NCI-H146 treated with DMSO at 0.1 percent for 48 hours (cell line): ENCODE data around the gene FOXN1.

Experiments
- DNase-seq: peaks from one replicate; lab custom pipeline; 2025; ENCODE audit not compliant: unreplicated experiment; lab: John Stamatoyannopoulos, UW

Gene FOXN1

GRCh38 chr17:28545141-28545503, 39.0 kb downstream of the FOXN1 start:
- DNase-seq: no peak

DNA sequence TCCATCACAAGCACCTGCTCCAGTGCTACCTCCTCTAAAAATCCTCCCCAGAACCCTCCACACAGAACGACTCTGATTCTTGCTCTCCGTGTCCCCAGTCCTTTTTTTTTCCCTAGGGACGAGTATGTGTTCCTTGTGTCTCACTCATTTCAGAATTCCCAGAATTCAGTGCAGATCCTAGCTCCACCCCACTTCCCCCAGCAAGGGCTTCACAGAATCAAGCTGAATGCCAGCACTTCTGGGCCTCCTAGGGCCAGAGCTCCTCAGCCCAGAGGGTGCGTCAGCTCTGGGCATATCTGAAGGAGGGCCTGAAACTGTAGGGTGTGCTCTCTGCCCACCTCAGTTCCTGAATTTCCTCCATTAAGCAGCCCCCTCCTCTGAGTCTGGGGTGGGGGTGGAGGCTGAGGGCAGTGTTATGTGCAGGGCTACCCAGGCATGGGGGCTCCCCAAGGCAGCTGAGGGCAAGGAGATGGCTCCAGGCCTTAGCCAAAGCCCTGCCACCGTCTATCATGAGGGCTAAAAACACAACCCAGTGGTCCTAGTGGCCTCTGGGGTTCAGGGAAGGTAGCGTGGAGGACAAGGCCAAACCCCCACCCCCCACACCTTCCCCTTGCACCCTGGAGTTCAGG, 39.8 kb downstream of the FOXN1 start:
- DNase-seq: no peak

DNA sequence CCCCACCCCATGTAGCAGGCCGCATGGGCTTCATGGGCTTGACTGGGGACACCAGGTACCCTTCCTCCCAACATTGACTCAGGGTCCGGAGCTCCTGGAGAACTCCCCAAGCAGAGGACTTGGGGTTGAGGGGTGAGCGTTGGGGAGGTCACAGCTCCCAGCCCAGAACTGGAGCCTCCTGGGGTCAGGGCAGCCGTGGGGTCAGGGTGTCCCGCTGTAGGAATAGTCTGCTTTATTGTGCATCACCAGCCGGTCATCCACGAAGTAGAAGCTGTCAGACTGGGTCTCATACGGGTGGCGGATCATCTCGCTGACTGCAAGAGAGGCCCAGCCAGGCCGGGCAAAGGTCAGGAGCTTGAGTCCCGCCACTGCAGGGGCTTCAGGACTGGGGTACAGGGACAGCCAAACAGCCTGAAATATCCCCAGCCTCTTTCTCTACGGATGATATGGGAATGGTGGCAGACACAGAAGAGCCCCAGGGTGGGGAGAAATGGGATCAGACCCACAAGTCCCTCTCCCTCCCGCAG, 41.0 kb downstream of the FOXN1 start:
- no peak for DNase-seq

GRCh38 chr17:28547623-28548416, 41.7 kb downstream of the FOXN1 start:
- DNase-seq: no peak

GRCh38 chr17:28548417-28549130, 42.4 kb downstream of the FOXN1 start:
- no peak for DNase-seq

GRCh38 chr17:28549236-28550132, 43.3 kb downstream of the FOXN1 start:
- no peak for DNase-seq

DNA sequence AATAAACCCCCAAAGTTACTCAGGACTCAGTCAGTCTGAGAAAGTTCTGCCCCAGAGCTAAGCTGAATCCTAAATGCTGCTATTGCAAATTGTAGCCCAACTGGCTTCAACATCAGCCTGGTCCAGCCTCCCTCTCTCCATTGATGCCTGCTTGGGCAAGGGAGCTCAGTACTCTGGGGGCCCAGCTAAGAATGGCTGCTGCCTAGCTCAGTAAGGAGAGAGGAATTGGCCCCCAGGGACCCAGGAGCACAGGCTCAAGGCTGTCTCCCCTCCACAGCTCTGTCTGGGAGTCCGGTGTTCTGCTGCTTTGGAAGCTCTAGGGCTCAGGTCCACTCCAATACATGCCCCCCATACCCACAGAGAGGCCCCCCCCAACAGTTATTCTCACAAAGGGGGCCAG, 44.7 kb downstream of the FOXN1 start:
- no peak for DNase-seq

GRCh38 chr17:28551421-28552175, 45.5 kb downstream of the FOXN1 start:
- DNase-seq: no peak

DNA sequence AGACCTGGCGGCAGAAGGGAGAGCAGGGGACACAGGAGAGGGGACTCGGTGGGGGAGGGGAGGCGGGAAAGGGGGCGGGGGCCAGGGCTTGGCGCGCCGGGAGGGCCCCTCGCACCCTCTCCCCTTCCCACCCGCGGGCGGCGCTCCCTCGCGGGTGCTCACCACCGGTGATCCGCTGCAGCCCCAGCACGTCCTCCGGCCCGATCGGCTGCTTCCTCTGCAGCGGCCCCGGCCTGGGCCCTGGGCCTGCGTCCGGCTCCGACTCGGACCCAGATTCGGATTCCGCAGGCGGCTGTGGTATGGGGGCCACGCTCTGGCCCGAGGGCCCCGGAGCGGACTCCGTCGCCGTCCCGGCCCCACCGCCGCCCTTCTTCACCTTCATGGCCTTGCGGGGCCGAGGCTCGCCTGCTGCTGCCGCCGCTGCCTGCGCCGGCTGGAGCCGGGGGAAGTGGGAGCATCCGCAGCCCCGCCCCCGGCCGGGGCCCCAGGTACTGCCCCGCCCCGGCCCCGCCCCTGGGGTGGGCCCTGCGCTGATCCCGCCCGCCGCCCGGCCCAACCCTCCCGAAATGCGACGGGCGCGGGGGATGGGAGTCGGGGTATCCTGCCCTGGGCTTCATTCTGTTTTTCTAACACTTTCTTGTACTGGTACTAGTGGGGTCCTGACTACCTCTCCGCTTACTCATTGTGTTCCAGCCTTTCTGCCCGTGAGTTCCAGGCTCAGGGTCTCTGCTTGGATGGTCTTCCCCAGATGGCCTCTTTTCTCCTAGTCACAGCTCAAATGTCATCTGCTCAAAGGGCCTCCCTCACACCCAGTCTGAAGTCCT, 46.2 kb downstream of the FOXN1 start, which contains the start of gene UNC119:
Gene UNC119 (minus strand): TSS at position 449 of the 824 bp plus-strand sequence. CDS start 67 bp downstream, at position 382.
- peak; percentile 36 for DNase-seq

GRCh38 chr17:28553000-28553505, 46.9 kb downstream of the FOXN1 start:
- DNase-seq: no peak

GRCh38 chr17:28554565-28554964, 48.4 kb downstream of the FOXN1 start:
- no peak for DNase-seq

- DNase-seq: no peak
These were observed 48.9 kb downstream of the FOXN1 start for GRCh38 chr17:28555022-28555421.

DNA sequence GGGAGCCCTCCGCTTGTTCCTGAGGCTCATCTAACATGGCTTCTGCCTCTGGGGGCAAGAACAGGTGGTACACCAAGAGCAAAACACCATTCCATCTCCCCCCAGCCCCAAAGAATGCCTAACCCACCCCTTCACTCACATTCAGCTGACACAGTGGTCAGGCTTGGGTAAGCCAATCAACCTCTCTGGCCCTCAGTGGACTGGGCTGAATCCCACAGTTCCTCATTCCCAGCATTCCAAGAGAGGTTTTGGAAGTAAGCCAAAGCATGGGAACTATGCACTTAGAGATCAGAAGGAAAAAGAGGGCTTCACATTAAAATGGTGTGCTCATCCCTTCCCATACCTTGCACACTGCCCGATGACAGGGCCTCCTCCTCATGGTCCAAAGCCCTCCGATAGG, 57.3 kb downstream of the FOXN1 start:
- no peak for DNase-seq

DNA sequence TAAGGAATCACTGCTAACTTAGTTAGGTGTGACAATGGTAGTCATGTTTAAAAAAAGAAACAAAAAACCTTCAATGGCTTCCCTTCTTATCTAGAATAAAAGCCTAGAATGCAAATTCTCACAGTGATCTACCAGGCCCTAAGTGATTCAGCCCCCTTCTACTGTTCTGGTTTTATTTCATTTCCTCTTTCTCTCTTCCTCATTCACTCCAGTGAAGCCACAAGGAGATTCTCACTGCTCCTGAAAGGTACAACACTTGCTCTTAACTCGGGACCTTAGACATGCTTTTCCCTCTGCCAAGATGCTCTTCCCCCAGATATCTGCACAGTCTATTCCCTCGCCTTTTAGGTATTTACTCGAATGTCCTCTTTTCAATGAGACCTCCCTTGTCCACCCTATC, 61.5 kb downstream of the FOXN1 start:
- DNase-seq: no peak

GRCh38 chr17:28569446-28569845, 63.3 kb downstream of the FOXN1 start:
- no peak for DNase-seq

- peak; percentile 43 for DNase-seq
These were observed 64.7 kb downstream of the FOXN1 start for GRCh38 chr17:28570716-28571360.

- peak; percentile 88 for DNase-seq
These were observed 65.4 kb downstream of the FOXN1 start, which contains the start of gene PIGS for GRCh38 chr17:28571361-28572122. Gene PIGS (minus strand): TSS chr17:28571524. CDS start chr17:28571496, 28 bp downstream.
